HG02885 (cell line): Measurements from ENCODE around the gene STX8.
"Not testable (repeated sequence)": the region's sequence is repeated elsewhere in the genome, so short reads cannot be mapped to it uniquely, and the experiment has no call there.

Source experiments
- ATAC-seq: cut with Tn5 transposase; IDR thresholded peaks from one replicate; pipeline ENCODE4 v1.9.1; 2021; ENCODE audit warnings: mild to moderate bottlenecking; ENCODE audit not compliant: unreplicated experiment, poor library complexity

Gene STX8

DNA sequence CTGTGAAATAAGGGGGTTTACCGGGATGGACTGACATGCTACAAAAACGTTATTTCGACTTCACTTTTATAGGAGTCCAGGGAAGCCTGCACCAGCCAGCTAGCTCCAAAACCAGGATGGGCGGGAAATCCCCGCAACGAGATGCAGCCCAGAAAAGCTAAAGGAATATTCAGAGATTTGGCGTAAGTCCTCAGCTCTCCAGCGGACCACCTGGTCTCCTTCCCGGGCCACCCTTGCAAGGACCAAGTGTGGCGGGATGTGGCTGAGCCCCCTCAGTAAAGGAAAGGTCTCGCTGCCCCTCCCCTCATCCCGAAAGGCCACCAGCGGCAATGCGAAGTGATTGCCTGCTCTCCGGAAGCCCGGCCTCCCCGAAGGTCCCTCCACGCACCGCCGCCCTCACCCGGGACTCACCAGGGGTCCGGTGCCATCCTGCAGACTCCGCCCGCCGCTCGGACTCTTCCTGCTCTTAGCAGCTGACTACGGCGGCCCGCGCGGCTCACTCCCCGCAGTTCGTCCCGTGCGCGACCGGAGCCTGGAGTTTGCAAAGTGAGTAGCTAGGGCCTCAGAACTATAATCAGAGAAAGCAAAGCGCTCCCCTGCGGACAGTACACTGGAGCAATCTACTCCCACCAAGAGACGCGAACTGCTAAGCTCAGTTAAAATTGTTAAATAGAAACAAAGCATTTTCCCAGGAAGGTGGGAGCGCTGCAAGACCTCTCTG is at the start of gene STX8:
Gene STX8, minus strand, starts transcription at position 440 of the 721 bp plus-strand sequence. Its CDS starts 12 bp downstream, at position 428.
- ATAC-seq: peak; percentile 84

DNA sequence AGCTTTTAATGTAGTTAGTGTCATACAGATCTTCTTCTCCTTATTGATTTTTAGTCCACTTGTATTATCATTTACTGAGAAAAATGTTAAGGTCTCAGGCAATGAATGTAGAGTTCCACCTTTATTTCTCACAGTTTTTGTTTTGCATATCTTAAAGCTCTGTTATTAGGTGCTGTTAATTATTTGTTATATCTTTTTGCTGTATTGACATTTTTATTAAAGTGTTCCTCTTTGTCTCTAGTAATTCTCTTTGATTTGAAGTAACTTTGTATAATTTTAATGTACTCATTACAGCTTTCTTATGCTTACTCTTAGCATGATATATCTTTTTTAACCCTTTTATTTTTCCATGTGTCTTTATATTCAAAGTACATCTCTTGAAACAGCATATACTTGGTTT is 47.3 kb upstream of the STX8 start:
- ATAC-seq: no peak

DNA sequence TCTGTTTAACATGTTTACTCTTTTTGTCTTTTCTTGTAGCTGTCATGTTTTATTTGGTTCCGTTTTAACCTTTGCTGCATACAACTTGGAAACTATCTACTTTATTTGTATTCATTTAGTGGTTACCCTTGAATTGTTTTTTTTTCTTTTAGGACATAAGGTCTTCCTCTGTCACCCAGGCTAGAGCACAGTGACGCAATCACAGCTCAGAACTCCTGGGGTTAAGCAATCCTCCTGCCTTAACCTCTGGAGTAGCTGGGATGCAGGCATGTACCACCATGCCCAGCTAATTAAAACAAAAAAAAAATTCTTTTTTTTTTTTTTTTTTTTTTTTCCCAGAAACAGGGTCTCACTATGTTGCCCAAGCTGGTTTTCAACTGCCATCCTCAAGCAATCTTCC is 39.9 kb upstream of the STX8 start:
- no peak for ATAC-seq

GRCh38 chr17:9612006-9612405 is 36.4 kb upstream of the STX8 start:
- ATAC-seq: no peak

- ATAC-seq: no peak
These were observed 35.9 kb upstream of the STX8 start for GRCh38 chr17:9611557-9611956.

DNA sequence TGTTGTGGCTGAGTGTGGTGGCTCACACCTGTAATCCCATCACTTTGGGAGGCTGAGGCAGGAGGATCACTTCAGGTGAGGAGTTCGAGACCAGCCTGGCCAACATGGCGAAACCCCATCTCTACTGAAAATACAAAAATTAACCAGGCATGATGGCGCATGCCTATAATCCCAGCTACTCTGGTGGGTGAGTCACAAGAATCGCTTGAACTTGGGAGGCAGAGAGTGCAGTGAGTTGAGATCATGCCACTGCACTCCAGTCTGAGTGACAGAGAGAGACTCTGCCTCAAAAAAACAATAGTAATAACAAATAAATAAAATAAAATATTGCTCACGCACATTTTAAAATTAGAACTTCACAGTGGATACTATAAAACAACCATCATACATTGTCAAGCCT is 31.4 kb upstream of the STX8 start:
- not testable (repeated sequence) for ATAC-seq

- no peak for ATAC-seq
These were observed 30.8 kb upstream of the STX8 start for GRCh38 chr17:9606453-9606852.

GRCh38 chr17:9604583-9604982 is 29.0 kb upstream of the STX8 start:
- not testable (repeated sequence) for ATAC-seq

GRCh38 chr17:9598661-9599060 is 23.0 kb upstream of the STX8 start:
- no peak for ATAC-seq

DNA sequence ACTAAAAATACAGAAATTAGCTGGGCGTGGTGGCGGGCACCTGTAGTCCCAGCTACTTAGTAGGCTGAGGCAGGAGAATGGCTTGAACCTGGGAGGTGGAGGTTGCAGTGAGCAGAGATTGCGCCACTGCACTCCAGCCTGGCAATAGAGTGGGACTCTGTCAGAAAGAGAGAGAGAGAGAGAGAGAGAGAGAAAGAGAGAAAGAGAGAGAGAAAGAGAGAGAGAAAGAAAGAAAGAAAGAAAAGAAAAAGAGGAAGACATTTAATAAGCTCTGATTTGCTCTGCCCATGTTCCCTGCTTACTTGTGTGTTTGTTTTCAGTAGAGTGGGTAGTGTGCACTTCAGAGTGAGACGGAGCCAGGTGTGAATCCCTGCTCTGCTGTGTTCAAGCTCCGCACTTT is 22.0 kb upstream of the STX8 start:
- not testable (repeated sequence) for ATAC-seq

- no peak for ATAC-seq
These were observed 18.4 kb upstream of the STX8 start for GRCh38 chr17:9594065-9594464.

- no peak for ATAC-seq
These were observed 12.5 kb upstream of the STX8 start for GRCh38 chr17:9587969-9588656.

DNA sequence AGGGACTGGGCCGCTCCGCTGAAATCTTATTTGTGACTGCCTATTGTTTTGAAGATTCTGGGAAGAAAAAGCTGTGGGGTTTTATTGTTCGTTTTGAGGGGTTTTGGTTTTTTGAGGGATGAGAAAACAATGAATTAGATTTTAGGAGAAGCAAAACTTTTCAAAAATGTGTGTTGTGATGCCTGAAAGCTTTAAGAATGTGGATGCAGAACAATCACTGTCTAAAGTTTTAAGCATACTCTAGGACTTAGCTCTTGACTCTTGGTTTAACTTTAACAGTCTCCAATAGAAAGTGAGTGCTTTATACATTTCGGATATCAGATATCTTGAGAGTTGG is 1.7 kb upstream of the STX8 start:
- no peak for ATAC-seq

DNA sequence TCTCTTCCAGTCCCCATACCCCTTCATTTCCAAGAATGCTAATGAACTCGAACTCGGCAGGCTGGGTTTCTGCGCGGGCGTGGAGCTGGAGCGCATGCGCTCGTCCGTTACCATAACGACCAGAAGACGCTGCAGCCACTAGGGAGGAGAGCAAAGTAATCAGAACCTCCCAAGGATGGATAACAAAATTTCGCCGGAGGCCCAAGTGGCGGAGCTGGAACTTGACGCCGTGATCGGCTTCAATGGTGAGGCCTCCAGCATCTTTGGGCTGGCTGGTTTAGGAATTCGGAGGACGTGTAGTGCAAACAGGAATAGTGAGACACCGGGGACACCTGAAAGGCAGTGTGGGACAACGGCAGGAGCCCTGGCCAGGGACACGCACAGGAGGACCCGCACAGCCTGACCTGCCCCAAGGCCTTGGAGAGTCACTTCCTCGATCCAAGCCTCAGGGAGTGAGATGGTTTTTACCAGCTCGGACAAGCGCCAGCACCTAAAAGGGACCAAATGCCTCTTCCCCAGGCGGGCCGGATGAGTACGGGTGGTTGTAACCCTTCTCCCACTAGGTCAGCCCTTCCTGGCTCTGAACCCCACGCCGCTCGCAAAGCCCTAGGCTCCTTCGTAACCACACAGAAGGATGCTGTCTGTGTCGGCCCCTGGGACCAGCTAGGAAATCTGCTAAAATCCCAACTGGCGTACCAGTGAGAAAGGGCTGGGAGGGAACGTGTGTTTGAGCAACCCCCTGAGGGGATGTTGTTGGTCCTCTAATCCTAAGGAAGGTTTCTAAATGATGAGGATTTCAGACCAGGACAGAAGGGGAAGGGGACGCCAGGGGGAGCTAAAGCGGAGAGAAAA is 1.1 kb upstream of the STX8 start, which contains the start of gene CFAP52:
Gene CFAP52, plus strand, starts transcription at position 122 of the 852 bp plus-strand sequence. Its CDS starts 54 bp downstream, at position 176.
- peak; percentile 64 for ATAC-seq

GRCh38 chr17:9571201-9571600 is 4.4 kb downstream of the STX8 start:
- ATAC-seq: no peak

DNA sequence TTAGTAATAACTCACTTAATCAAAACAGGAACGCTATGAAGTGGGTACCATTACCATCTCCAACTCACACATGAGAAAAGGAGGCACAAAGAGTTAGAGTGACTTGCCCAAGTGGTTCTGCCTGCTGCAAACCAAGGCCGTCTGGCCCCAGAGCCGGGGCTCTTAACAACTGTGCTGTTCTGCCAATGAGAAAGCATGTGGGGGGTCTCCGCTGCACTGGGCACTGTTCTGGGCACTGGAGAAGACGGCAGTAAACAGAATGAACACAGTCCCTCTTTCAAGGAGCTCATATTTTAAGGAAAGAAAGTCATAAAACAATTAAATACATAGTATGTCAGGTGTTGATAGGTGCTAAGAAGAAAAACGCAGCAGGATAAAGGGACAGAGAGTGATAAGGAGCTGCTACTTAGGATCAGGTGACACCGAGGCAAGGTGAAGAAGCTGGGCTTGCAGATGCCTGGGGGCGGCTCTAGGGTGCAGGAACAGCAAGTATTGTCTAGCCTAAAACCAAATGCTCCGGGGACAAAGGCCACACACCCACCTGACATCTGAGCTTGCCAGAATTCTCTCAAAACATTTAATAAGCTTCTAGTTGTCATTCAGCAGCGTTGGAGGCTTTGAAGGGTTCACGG is 6.5 kb downstream of the STX8 start:
- no peak for ATAC-seq

DNA sequence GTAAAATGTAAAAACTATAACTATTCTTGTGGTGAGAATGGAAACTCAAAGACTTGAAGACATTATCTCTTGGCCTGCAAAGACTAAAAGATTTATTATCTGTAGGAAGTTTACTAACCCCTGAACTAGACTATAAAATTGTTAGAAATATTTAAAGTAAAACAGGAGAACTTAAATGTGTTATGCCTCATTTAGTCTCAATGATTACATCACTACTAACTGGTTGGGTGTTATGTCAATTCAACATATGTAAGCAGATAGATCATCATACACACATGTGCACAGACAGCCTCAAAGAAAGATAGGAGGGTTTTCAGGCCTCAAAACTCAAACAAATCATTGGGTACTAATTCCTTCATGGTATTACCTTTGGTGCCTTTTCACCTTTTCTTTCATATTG is 7.6 kb downstream of the STX8 start:
- no peak for ATAC-seq

GRCh38 chr17:9566739-9567138 is 8.9 kb downstream of the STX8 start:
- ATAC-seq: not testable (repeated sequence)

DNA sequence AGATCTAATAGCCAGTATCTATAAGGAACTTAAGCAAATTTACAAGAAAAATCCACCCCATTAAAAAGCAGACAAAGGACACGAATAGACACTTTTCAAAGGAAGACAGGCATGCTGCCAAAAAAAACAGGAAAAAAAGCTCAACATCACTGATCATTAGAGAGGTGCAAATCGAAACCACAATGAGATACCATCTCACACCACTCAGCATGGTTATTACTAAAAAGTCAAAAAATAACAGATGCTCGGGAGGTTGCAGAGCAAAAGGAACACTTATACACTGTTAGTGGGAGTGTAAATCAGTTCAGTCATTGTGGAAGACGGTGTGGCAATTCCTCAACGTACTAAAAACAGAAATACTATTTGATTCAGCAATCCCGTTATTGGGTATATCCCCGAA is 9.6 kb downstream of the STX8 start:
- ATAC-seq: no peak

DNA sequence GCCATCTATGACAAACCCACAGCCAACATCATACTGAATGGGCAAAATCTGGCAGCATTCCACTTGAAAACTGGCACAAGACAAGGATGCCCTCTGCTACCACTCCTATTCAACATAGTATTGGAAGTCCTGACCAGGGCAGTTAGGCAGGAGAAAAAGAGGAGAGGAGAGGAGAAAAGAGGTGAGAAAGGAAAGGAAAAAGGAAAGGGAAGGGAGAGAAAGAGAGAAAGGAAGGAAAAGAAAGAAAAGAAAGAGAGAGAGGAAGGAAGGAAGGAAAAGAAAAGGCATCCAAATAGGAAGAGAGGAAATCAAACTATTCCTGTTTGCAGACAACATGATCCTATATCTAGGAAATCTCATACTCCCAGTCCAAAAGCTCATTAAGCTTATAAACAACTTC is 11.5 kb downstream of the STX8 start:
- ATAC-seq: no peak

GRCh38 chr17:9557857-9558256 is 17.8 kb downstream of the STX8 start:
- ATAC-seq: no peak
